ENCODE results near the gene SIK3.
"Not testable (repeated sequence)": the region's sequence is repeated elsewhere in the genome, so short reads cannot be mapped to it uniquely, and the experiment has no call there.

The SIK3 gene

GRCh38 chr11:117044287-117045035, 53.8 kb downstream of the SIK3 start:
- DNase-seq = no peak

- no peak for DNase-seq
Measured at GRCh38 chr11:117042689-117043088, 55.5 kb downstream of the SIK3 start.

GRCh38 chr11:117039900-117040299, 58.3 kb downstream of the SIK3 start:
- DNase-seq = peak; percentile 50

GRCh38 chr11:117039270-117039669, 59.0 kb downstream of the SIK3 start:
- DNase-seq = no peak

GRCh38 chr11:117037975-117038350, 60.3 kb downstream of the SIK3 start:
- no peak for DNase-seq

- DNase-seq = peak; percentile 38
Measured at GRCh38 chr11:117037279-117037974, 60.8 kb downstream of the SIK3 start.

GRCh38 chr11:117034901-117035300, 63.3 kb downstream of the SIK3 start:
- no peak for DNase-seq

GRCh38 chr11:117026593-117027330, 71.5 kb downstream of the SIK3 start:
- peak; percentile 69 for DNase-seq

GRCh38 chr11:117023707-117024106, 74.5 kb downstream of the SIK3 start:
- not testable (repeated sequence) for DNase-seq

- no peak for DNase-seq
Measured at GRCh38 chr11:117023178-117023577, 75.0 kb downstream of the SIK3 start.

GRCh38 chr11:117022526-117022925, 75.7 kb downstream of the SIK3 start:
- no peak for DNase-seq

GRCh38 chr11:117020869-117021564, 77.2 kb downstream of the SIK3 start:
- DNase-seq = no peak

- DNase-seq = no peak
Measured at GRCh38 chr11:117020287-117020686, 77.9 kb downstream of the SIK3 start.

GRCh38 chr11:117019871-117020270, 78.4 kb downstream of the SIK3 start:
- DNase-seq = no peak

GRCh38 chr11:117017456-117017855, 80.8 kb downstream of the SIK3 start:
- no peak for DNase-seq

GRCh38 chr11:117016747-117017146, 81.5 kb downstream of the SIK3 start:
- no peak for DNase-seq

- no peak for DNase-seq
Measured at GRCh38 chr11:117016246-117016645, 82.0 kb downstream of the SIK3 start.

- DNase-seq = no peak
Measured at GRCh38 chr11:117011541-117011898, 86.7 kb downstream of the SIK3 start.

- DNase-seq = peak; percentile 76
Measured at GRCh38 chr11:117010808-117011540, 87.3 kb downstream of the SIK3 start.

GRCh38 chr11:117009905-117010605, 88.2 kb downstream of the SIK3 start:
- DNase-seq = no peak

- DNase-seq = peak; percentile 77
Measured at GRCh38 chr11:117005758-117006157, 92.5 kb downstream of the SIK3 start.

Measured in suppressor macrophage treated with lipopolysaccharide for 4 hours (primary cell).